ENCODE results near the gene INPP5A.

The INPP5A gene

GRCh38 chr10:132708936-132709335 is 171.3 kb downstream of the INPP5A start:
- no peak for DNase-seq (ENCODE audit: low spot score)

- no peak for DNase-seq (ENCODE audit: low spot score)
These were observed 171.9 kb downstream of the INPP5A start for GRCh38 chr10:132709471-132709951.

- no peak for DNase-seq (ENCODE audit: low spot score)
These were observed 172.6 kb downstream of the INPP5A start for GRCh38 chr10:132710036-132710686.

- DNase-seq (ENCODE audit: low spot score), result no peak
These were observed 173.4 kb downstream of the INPP5A start for GRCh38 chr10:132710746-132711612.

- no peak for DNase-seq (ENCODE audit: low spot score)
These were observed 174.1 kb downstream of the INPP5A start for GRCh38 chr10:132711613-132712121.

- no peak for DNase-seq (ENCODE audit: low spot score)
These were observed 174.7 kb downstream of the INPP5A start for GRCh38 chr10:132712291-132712690.

- DNase-seq (ENCODE audit: low spot score), result no peak
These were observed 175.2 kb downstream of the INPP5A start for GRCh38 chr10:132712743-132713142.

- DNase-seq (ENCODE audit: low spot score), result peak; percentile 72
These were observed 176.0 kb downstream of the INPP5A start for GRCh38 chr10:132713421-132714095.

- peak; percentile 88 for DNase-seq (ENCODE audit: low spot score)
These were observed 176.8 kb downstream of the INPP5A start for GRCh38 chr10:132714096-132714985.

- DNase-seq (ENCODE audit: low spot score), result no peak
These were observed 177.6 kb downstream of the INPP5A start for GRCh38 chr10:132714986-132715775.

- DNase-seq (ENCODE audit: low spot score), result no peak
These were observed 178.4 kb downstream of the INPP5A start for GRCh38 chr10:132715776-132716680.

GRCh38 chr10:132716691-132717490 is 179.3 kb downstream of the INPP5A start:
- no peak for DNase-seq (ENCODE audit: low spot score)

GRCh38 chr10:132721725-132722124 is 184.1 kb downstream of the INPP5A start:
- DNase-seq (ENCODE audit: low spot score), result no peak

GRCh38 chr10:132722394-132723329 is 185.1 kb downstream of the INPP5A start:
- DNase-seq (ENCODE audit: low spot score), result peak; percentile 48

GRCh38 chr10:132723330-132723970 is 185.9 kb downstream of the INPP5A start:
- DNase-seq (ENCODE audit: low spot score), result no peak

GRCh38 chr10:132724446-132724845 is 186.9 kb downstream of the INPP5A start:
- DNase-seq (ENCODE audit: low spot score), result no peak

- DNase-seq (ENCODE audit: low spot score), result no peak
These were observed 187.6 kb downstream of the INPP5A start for GRCh38 chr10:132725202-132725601.
